Thoracic aorta (tissue), 2 donors: ENCODE measurements around the gene PARK7. TPM values are rescaled to one million over a fixed set of nuclear protein-coding genes. Genes with fewer than 3 reads are reported as not detected.
A peak's percentile ranks its signal among the peaks of the same experiment; 100 is the strongest.
"Not testable (repeated sequence)": the region's sequence is repeated elsewhere in the genome, so short reads cannot be mapped to it uniquely, and the experiment has no call there.

Source experiments
- ATAC-seq: fragments of 150-250 bp; one replicate; pipeline ENCODE4 v1.8.0; 2017; ENCODE audit warnings: low read depth; ENCODE audit not compliant: insufficient number of reproducible peaks, low FRiP score
- DNase-seq: peaks from one replicate; pipeline ENCODE4 v3.0.0-alpha.2; 2020; ENCODE audit warnings: low spot score
- H3K27ac ChIP-seq, 2 donors: fragments of 200-600 bp; sonication (generic); 1 replicate in 1 of 2; 2 replicates in 1 of 2; pipeline ENCODE4 v1.5.1; 2016; ENCODE audit warnings: mild to moderate bottlenecking in 2 of 2, moderate library complexity in 2 of 2
- H3K27me3 ChIP-seq: fragments of 200-600 bp; sonication (generic); replicated peaks from 2 replicates; pipeline ENCODE4 v1.6.0; 2016; ENCODE audit warnings: mild to moderate bottlenecking; ENCODE audit not compliant: insufficient read depth
- H3K36me3 ChIP-seq: fragments of 200-600 bp; sonication (generic); one replicate; pipeline ENCODE4 v1.5.1; 2016
- H3K4me1 ChIP-seq, 2 donors: fragments of 200-600 bp; sonication (generic); 1 replicate in 1 of 2; 2 replicates in 1 of 2; pipeline versions ENCODE4 v1.5.1 to v1.6.0; 2016; ENCODE audit warnings: low read depth in 2 of 2, mild to moderate bottlenecking in 1 of 2; ENCODE audit not compliant: control insufficient read depth in 1 of 2
- H3K4me3 ChIP-seq: fragments of 200-600 bp; sonication (generic); 2 replicates; pipeline ENCODE4 v1.5.1; 2016; ENCODE audit warnings: mild to moderate bottlenecking
- H3K9me3 ChIP-seq: fragments of 200-600 bp; sonication (generic); 2 replicates; pipeline ENCODE4 v1.5.1; 2016
- CTCF ChIP-seq: fragments of 200-600 bp; sonication (generic); IDR thresholded peaks from one replicate; pipeline ENCODE4 v1.5.1; 2019; ENCODE audit warnings: antibody characterized with exemption
- total RNA-seq, 2 donors: library from RNA; depleted of rRNA; stranded (reverse); fragments of >200 nt; gene quantifications; one replicate each; pipeline versions ENCODE4 v1.1.0 to v1.2.3, GENCODE V29; 2016

PARK7 gene
- 100 to 1,000 TPM; 140 to 145 TPM for total RNA-seq

GRCh38 chr1:7961216-7962013, at the start of gene PARK7:
Gene PARK7, plus strand, starts transcription at chr1:7961711. Its CDS starts 1,075 bp downstream, at chr1:7962786.
- peaks cover 7% of the 10 kb centered on the region for H3K36me3 ChIP-seq
- H3K27me3 ChIP-seq = no peaks in the 10 kb centered on the region
- DNase-seq = peak; percentile 99
- TF ChIP-seq CTCF = peak; percentile 52
- H3K4me1 ChIP-seq = peaks cover 31 to 52% of the 10 kb centered on the region in 2 donors
- peak within 1 kb of the TSS; percentile 87 to 88 for H3K27ac ChIP-seq
- peak within 1 kb of the TSS; percentile 83 for H3K4me3 ChIP-seq
- H3K9me3 ChIP-seq = no peaks in the 10 kb centered on the region
- peak; percentile 91 for ATAC-seq

GRCh38 chr1:7912145-7912544, 49.4 kb upstream of the PARK7 start:
- ATAC-seq (no peak), DNase-seq (no peak)
- Histone ChIP-seq H3K27me3 (no peaks in the 10 kb centered on the region), H3K9me3 (no peaks in the 10 kb centered on the region), H3K4me3 (no peak overlapping the region), H3K36me3 (no peaks in the 10 kb centered on the region), H3K27ac (no peak overlapping the region), H3K4me1 (no peaks in the 10 kb centered on the region)
- no peak for TF ChIP-seq CTCF

GRCh38 chr1:7912743-7913557, 48.6 kb upstream of the PARK7 start:
- H3K4me1 ChIP-seq = no peaks in the 10 kb centered on the region
- no peak for ATAC-seq
- no peak overlapping the region for H3K27ac ChIP-seq
- H3K9me3 ChIP-seq = no peaks in the 10 kb centered on the region
- no peaks in the 10 kb centered on the region for H3K27me3 ChIP-seq
- TF ChIP-seq CTCF = no peak
- H3K36me3 ChIP-seq = no peaks in the 10 kb centered on the region
- no peak overlapping the region for H3K4me3 ChIP-seq
- no peak for DNase-seq

- Histone ChIP-seq H3K36me3 (no peaks in the 10 kb centered on the region), H3K4me1 (no peaks in the 10 kb centered on the region), H3K4me3 (no peak overlapping the region), H3K27me3 (no peaks in the 10 kb centered on the region), H3K27ac (no peak overlapping the region), H3K9me3 (no peaks in the 10 kb centered on the region)
- DNase-seq (no peak), ATAC-seq (no peak)
- TF ChIP-seq CTCF = no peak
Observed at GRCh38 chr1:7915826-7916500, 45.5 kb upstream of the PARK7 start.

GRCh38 chr1:7916501-7916830, 45.0 kb upstream of the PARK7 start:
- Histone ChIP-seq H3K27ac (no peak overlapping the region), H3K27me3 (no peaks in the 10 kb centered on the region), H3K9me3 (no peaks in the 10 kb centered on the region), H3K4me3 (no peak overlapping the region), H3K4me1 (no peaks in the 10 kb centered on the region), H3K36me3 (no peaks in the 10 kb centered on the region)
- ATAC-seq (no peak), DNase-seq (no peak)
- TF ChIP-seq CTCF = no peak

GRCh38 chr1:7917971-7918370, 43.5 kb upstream of the PARK7 start:
- not testable (repeated sequence) for H3K9me3 ChIP-seq, H3K27me3 ChIP-seq, ATAC-seq, H3K36me3 ChIP-seq, H3K27ac ChIP-seq, H3K4me1 ChIP-seq, DNase-seq, H3K4me3 ChIP-seq
